ENCODE measurements around the gene CACNG4. TPM values are rescaled to one million over a fixed set of nuclear protein-coding genes. Genes with fewer than 3 reads are reported as not detected.

The CACNG4 gene
- total and polyA plus RNA-seq, 9 of the 15 experiments (the other 6 are each of a cell fraction or from before 2014, with no cell fraction given) = 0.07 TPM; not detected in 8

GRCh38 chr17:66957951-66958579, 6.4 kb upstream of the CACNG4 start (continued):
- TF ChIP-seq CHD7 (IDR thresholded peaks at IDR 0.05; ENCODE audit: low read depth, low read length) (no peak), ZFPM2 (CRISPR knock-in tag; IDR thresholded peaks at IDR 0.05) (no peak), MAX (CRISPR knock-in tag; IDR thresholded peaks at IDR 0.05) (no peak)

Measured in K562 (cell line).